SK-N-SH treated with all-trans-retinoic acid at 6 μM for 48 hours (cell line): ENCODE measurements around the gene MTERF2.

ENCODE experiments used
- ATAC-seq: fragments of 200-7000 bp; cut with Tn5 transposase; 3 replicates; pipeline ENCODE4 v1.9.1; 2020; ENCODE audit warnings: mild to moderate bottlenecking, moderate library complexity
- ARNTL ChIP-seq: fragments of 450-650 bp; formaldehyde crosslinking; IDR thresholded peaks from 2 replicates; pipeline ENCODE4 v1.5.0; 2020; ENCODE audit warnings: low read depth, mild to moderate bottlenecking, moderate library complexity, borderline replicate concordance
- BACH2 ChIP-seq: fragments of 250-450 bp; sonication (Bioruptor Pico); IDR thresholded peaks from 2 replicates; pipeline ENCODE4 v1.9.0; 2021; ENCODE audit warnings: mild to moderate bottlenecking, borderline replicate concordance
- CSDC2 ChIP-seq: fragments of 250-450 bp; sonication (Bioruptor Pico); IDR thresholded peaks from 2 replicates; pipeline ENCODE4 v1.5.0; 2020; ENCODE audit warnings: mild to moderate bottlenecking, moderate library complexity
- ESRRG ChIP-seq: fragments of 250-450 bp; sonication (Bioruptor Pico); IDR thresholded peaks from 2 replicates; pipeline ENCODE4 v1.6.1; 2021; ENCODE audit warnings: mild to moderate bottlenecking
- GLIS3 ChIP-seq: fragments of 250-450 bp; sonication (Bioruptor Pico); IDR thresholded peaks from 2 replicates; pipeline ENCODE4 v1.5.0; 2020; ENCODE audit warnings: mild to moderate bottlenecking, moderate library complexity
- ISL1 ChIP-seq: fragments of 250-450 bp; sonication (Bioruptor Pico); IDR thresholded peaks from 2 replicates; pipeline ENCODE4 v2.1.2; 2022; ENCODE audit warnings: mild to moderate bottlenecking, moderate library complexity
- OSR1 ChIP-seq: fragments of 250-450 bp; sonication (Bioruptor Pico); IDR thresholded peaks from 2 replicates; pipeline ENCODE4 v1.8.0; 2022; ENCODE audit warnings: moderate library complexity, mild to moderate bottlenecking, inconsistent platforms
- POU6F1 ChIP-seq: fragments of 250-450 bp; sonication (Bioruptor Pico); IDR thresholded peaks from 2 replicates; pipeline ENCODE4 v1.8.0; 2021; ENCODE audit warnings: low read depth, mild to moderate bottlenecking, moderate library complexity, borderline replicate concordance
- RARB ChIP-seq: fragments of 250-450 bp; sonication (Bioruptor Pico); IDR thresholded peaks from 2 replicates; pipeline ENCODE4 v1.8.0; 2021; ENCODE audit warnings: mild to moderate bottlenecking, moderate library complexity
- SNAI2 ChIP-seq: fragments of 250-450 bp; sonication (Bioruptor Pico); IDR thresholded peaks from 2 replicates; pipeline ENCODE4 v1.5.0; 2020; ENCODE audit warnings: mild to moderate bottlenecking, moderate library complexity
- TCF4 ChIP-seq: fragments of 250-450 bp; sonication (Bioruptor Pico); IDR thresholded peaks from 2 replicates; pipeline ENCODE4 v1.8.0; 2021; ENCODE audit warnings: mild to moderate bottlenecking, moderate library complexity, borderline replicate concordance
- TOX ChIP-seq: fragments of 250-450 bp; sonication (Bioruptor Pico); IDR thresholded peaks from 2 replicates; pipeline ENCODE4 v1.8.0; 2021; ENCODE audit warnings: mild to moderate bottlenecking, moderate library complexity, borderline replicate concordance
- ZC3H10 ChIP-seq: fragments of 250-450 bp; sonication (Bioruptor Pico); IDR thresholded peaks from 2 replicates; pipeline ENCODE4 v1.5.1; 2021; ENCODE audit warnings: mild to moderate bottlenecking, moderate library complexity
- ZFP3 ChIP-seq: fragments of 250-450 bp; sonication (Bioruptor Pico); IDR thresholded peaks from 2 replicates; pipeline ENCODE4 v1.5.0; 2020; ENCODE audit warnings: mild to moderate bottlenecking, moderate library complexity
- ZFP30 ChIP-seq: fragments of 450-650 bp; formaldehyde crosslinking; IDR thresholded peaks from 2 replicates; pipeline ENCODE4 v1.5.0; 2022; ENCODE audit warnings: mild to moderate bottlenecking, moderate library complexity
- ZNF565 ChIP-seq: fragments of 450-650 bp; formaldehyde crosslinking; conservative IDR thresholded peaks from 2 replicates; pipeline ENCODE4 v1.5.0; 2020; ENCODE audit warnings: low read depth, mild to moderate bottlenecking, moderate library complexity
- ZNF70 ChIP-seq: fragments of 450-650 bp; formaldehyde crosslinking; IDR thresholded peaks from 2 replicates; pipeline ENCODE4 v1.5.0; 2020; ENCODE audit warnings: mild to moderate bottlenecking, moderate library complexity
- ZNF8 ChIP-seq: fragments of 450-650 bp; formaldehyde crosslinking; IDR thresholded peaks from 2 replicates; pipeline ENCODE4 v1.5.0; 2020; ENCODE audit warnings: mild to moderate bottlenecking, moderate library complexity
- TF ChIP-seq, protein P1 (sequence below): fragments of 250-450 bp; sonication (Bioruptor Pico); IDR thresholded peaks from 2 replicates; pipeline ENCODE4 v1.8.0; 2020; ENCODE audit warnings: mild to moderate bottlenecking, moderate library complexity, borderline replicate concordance
- TF ChIP-seq, protein P2 (sequence below): fragments of 250-450 bp; sonication (Bioruptor Pico); IDR thresholded peaks from 2 replicates; pipeline ENCODE4 v1.5.0; 2020; ENCODE audit warnings: mild to moderate bottlenecking, moderate library complexity
- TF ChIP-seq, protein P3 (sequence below): fragments of 250-450 bp; sonication (Bioruptor Pico); IDR thresholded peaks from 2 replicates; pipeline ENCODE4 v1.5.1; 2021; ENCODE audit warnings: mild to moderate bottlenecking, moderate library complexity

Gene MTERF2

DNA sequence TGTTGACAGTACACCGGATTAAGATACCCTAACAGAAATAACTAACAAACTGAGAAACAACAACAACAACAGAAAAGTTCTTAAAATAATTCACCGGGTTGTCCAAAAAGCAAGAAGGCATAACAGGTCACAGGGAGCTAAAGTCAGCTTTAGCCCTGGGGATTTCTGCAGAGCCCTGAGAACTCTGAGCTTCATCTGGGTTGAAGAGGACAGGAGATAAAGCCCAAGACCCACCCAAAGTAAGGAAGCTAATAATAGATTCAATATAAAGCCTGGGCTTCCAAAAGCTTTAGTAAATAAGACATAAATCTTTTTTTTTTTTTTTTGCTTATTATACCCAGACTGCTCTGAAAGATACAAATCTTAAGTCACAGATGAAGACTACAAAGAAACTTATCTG is 44.1 kb upstream of the MTERF2 start:
- no peak for ATAC-seq
- TF ChIP-seq ZNF8 (CRISPR knock-in tag) (no peak), ZNF70 (CRISPR knock-in tag) (no peak), CSDC2 (CRISPR knock-in tag) (no peak), GLIS3 (CRISPR knock-in tag) (no peak), ISL1 (CRISPR knock-in tag) (no peak), SNAI2 (CRISPR knock-in tag) (no peak), ZC3H10 (CRISPR knock-in tag) (no peak), ZFP30 (CRISPR knock-in tag) (no peak), ARNTL (CRISPR knock-in tag) (no peak), ESRRG (no peak), BACH2 (CRISPR knock-in tag) (no peak)
- TF ChIP-seq, protein P1, sequence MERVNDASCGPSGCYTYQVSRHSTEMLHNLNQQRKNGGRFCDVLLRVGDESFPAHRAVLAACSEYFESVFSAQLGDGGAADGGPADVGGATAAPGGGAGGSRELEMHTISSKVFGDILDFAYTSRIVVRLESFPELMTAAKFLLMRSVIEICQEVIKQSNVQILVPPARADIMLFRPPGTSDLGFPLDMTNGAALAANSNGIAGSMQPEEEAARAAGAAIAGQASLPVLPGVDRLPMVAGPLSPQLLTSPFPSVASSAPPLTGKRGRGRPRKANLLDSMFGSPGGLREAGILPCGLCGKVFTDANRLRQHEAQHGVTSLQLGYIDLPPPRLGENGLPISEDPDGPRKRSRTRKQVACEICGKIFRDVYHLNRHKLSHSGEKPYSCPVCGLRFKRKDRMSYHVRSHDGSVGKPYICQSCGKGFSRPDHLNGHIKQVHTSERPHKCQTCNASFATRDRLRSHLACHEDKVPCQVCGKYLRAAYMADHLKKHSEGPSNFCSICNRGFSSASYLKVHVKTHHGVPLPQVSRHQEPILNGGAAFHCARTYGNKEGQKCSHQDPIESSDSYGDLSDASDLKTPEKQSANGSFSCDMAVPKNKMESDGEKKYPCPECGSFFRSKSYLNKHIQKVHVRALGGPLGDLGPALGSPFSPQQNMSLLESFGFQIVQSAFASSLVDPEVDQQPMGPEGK (CRISPR knock-in tag), result no peak
- TF ChIP-seq, protein P2, sequence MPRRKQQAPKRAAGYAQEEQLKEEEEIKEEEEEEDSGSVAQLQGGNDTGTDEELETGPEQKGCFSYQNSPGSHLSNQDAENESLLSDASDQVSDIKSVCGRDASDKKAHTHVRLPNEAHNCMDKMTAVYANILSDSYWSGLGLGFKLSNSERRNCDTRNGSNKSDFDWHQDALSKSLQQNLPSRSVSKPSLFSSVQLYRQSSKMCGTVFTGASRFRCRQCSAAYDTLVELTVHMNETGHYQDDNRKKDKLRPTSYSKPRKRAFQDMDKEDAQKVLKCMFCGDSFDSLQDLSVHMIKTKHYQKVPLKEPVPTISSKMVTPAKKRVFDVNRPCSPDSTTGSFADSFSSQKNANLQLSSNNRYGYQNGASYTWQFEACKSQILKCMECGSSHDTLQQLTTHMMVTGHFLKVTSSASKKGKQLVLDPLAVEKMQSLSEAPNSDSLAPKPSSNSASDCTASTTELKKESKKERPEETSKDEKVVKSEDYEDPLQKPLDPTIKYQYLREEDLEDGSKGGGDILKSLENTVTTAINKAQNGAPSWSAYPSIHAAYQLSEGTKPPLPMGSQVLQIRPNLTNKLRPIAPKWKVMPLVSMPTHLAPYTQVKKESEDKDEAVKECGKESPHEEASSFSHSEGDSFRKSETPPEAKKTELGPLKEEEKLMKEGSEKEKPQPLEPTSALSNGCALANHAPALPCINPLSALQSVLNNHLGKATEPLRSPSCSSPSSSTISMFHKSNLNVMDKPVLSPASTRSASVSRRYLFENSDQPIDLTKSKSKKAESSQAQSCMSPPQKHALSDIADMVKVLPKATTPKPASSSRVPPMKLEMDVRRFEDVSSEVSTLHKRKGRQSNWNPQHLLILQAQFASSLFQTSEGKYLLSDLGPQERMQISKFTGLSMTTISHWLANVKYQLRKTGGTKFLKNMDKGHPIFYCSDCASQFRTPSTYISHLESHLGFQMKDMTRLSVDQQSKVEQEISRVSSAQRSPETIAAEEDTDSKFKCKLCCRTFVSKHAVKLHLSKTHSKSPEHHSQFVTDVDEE (CRISPR knock-in tag), result no peak
- TF ChIP-seq, protein P3, sequence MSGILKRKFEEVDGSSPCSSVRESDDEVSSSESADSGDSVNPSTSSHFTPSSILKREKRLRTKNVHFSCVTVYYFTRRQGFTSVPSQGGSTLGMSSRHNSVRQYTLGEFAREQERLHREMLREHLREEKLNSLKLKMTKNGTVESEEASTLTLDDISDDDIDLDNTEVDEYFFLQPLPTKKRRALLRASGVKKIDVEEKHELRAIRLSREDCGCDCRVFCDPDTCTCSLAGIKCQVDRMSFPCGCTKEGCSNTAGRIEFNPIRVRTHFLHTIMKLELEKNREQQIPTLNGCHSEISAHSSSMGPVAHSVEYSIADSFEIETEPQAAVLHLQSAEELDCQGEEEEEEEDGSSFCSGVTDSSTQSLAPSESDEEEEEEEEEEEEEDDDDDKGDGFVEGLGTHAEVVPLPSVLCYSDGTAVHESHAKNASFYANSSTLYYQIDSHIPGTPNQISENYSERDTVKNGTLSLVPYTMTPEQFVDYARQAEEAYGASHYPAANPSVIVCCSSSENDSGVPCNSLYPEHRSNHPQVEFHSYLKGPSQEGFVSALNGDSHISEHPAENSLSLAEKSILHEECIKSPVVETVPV, result no peak
- TF ChIP-seq, all 23 proteins: peak for 0

GRCh38 chr12:107029081-107029480 is 42.1 kb upstream of the MTERF2 start:
- TF ChIP-seq ZNF565 (CRISPR knock-in tag) (no peak), ARNTL (CRISPR knock-in tag) (no peak), POU6F1 (CRISPR knock-in tag) (no peak), GLIS3 (CRISPR knock-in tag) (no peak), TCF4 (CRISPR knock-in tag) (no peak)
- TF ChIP-seq, protein P1 (CRISPR knock-in tag), result no peak
- no peak for ATAC-seq

DNA sequence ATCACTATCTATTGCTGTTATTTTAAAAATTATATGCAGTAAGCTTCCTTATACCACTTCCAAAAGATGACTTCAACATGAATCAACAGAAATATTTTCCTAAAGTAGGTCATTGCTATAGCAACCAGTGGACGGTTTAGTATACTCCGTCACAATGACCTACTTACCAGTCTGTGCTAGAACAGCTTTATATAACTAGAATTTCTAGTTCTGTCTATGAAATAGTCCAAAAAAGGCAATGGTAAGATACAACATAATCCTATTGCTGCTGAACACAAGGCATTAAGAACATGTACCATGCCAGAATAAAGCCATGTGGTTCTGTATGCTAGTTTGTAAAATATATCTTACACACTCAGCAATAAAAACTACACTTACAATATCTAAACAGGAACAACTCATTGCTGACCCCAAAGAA is 40.7 kb upstream of the MTERF2 start:
- no peak for TF ChIP-seq ZNF8 (CRISPR knock-in tag)
- TF ChIP-seq ZFP3, result no peak
- no peak for TF ChIP-seq OSR1
- no peak for TF ChIP-seq ISL1 (CRISPR knock-in tag)
- no peak for TF ChIP-seq BACH2 (CRISPR knock-in tag)
- TF ChIP-seq ZC3H10 (CRISPR knock-in tag), result no peak
- no peak for TF ChIP-seq RARB (CRISPR knock-in tag)
- no peak for TF ChIP-seq ESRRG
- TF ChIP-seq, protein P1 (CRISPR knock-in tag), result no peak
- no peak for TF ChIP-seq TOX (CRISPR knock-in tag)
- peak; percentile 98 for ATAC-seq
